ENCODE data around the gene PIGR.
"Not testable (repeated sequence)": the region's sequence is repeated elsewhere in the genome, so short reads cannot be mapped to it uniquely, and the experiment has no call there.

The PIGR gene

DNA sequence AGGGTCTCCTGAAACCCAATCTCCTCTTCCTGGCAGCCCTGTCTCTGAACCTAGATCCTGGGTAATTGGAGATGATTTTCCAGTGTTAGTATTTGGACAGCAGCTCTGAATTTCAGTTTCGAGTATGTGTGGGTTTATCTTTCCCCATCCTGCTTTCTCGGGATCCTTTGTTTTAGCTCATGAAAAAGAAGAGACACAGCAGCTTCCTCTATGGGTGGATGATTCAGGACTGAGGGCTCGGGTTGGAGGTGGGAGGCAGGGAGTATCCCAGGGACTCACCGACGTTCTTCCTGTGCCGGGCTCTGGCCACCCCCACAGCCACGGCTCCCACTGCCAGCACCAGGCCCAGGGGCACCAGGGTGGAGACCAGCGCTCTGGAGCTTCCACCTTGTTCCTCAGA lies 14.1 kb downstream of the PIGR start:
- no peak for DNase-seq (ENCODE audit: low spot score)

GRCh38 chr1:206931709-206932108 lies 14.6 kb downstream of the PIGR start:
- no peak for DNase-seq (ENCODE audit: low spot score)

GRCh38 chr1:206930210-206930798 lies 16.0 kb downstream of the PIGR start:
- DNase-seq (ENCODE audit: low spot score): no peak

DNA sequence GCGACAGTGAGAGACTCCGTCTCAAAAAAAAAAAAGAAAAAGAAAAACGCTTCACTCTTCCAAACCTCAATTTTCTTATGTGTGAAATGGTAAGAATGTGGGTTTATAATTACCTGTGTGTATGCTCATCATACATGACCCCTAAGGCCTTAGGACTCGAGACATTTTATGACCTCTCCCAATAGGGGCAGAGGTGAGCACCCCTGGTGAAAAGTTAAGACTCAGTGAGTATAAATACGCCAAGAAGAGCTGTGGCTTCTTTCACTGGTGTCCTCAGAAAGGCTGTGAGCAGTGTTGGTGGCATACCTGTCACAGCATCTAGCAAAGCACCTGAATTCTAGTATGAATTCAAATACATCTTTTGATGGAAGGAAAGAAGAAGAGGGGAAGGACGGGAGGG lies 16.7 kb downstream of the PIGR start:
- no peak for DNase-seq (ENCODE audit: low spot score)

DNA sequence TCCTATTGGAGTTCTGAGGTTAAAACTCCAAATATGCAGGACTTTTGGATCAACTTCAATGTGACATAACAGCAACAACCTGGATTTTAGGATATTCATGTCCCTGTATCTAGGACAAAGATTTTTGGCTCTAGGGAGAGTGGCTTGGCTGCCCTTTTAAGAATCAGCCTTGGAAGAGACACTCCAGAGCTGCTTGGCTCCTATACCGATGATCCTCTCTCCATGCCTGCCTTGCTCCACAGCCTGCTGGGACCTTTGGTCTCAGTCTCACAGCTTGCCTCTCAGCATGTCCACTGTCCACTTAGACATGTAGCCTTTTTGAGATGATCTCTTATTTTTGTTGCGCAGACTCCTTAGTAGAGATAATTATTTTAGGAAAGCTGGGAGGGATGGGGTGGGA lies 20.0 kb downstream of the PIGR start:
- no peak for DNase-seq (ENCODE audit: low spot score)

DNA sequence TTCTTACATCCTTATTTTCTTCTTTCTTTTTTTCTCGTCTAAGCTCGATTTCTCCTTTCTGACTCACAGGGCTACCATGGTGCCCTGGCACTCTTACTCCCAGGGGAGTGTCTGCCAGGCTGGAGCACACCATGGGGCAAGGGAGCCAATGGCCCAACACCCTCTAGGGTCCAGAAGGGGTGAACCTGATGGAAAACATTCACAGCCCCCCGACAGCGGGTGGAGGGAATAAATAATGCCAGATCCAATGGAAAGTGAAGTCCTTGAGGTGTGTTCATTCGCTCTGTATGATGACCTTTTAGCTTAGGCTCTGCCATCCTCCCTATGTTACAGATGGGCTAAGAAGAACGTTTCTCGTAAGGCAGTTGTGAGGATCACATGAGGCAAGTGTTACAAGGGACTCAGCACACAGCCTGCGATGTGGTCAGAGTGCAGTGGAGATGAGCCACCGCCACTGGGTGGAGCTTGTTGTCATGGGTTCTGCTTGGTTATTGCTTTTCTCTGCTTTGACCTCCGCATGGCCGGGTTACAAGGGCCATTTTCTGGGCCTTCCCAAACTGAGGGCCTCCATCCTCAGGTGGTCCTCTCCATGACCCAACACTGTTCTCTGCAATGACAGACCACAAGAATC lies 21.0 kb downstream of the PIGR start:
- peak; percentile 62 for DNase-seq (ENCODE audit: low spot score)

GRCh38 chr1:206924592-206925105 lies 21.6 kb downstream of the PIGR start:
- DNase-seq (ENCODE audit: low spot score): no peak

- not testable (repeated sequence) for DNase-seq (ENCODE audit: low spot score)
These were observed 22.2 kb downstream of the PIGR start for GRCh38 chr1:206923961-206924557.

- DNase-seq (ENCODE audit: low spot score): peak; percentile 87
These were observed 23.0 kb downstream of the PIGR start for GRCh38 chr1:206923009-206923960.

DNA sequence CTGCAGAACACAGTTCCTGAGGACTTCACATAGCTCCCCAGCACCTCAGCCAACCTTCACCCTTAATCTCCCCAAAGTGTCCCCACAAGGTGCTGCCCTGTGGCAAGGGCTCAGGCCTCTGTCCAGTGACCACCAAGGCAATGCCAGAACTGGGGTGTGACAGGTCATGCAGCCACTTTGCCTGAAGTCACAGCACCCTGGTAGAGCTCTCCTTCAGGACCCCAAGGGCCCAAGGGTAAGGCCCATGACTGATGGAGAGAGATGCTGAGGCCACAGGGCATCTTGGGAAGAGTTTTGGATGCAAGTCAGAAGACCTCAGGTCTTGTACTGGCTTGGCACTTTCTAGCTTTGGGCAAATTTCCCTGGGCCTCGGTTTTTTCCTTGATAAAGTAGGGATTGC lies 23.7 kb downstream of the PIGR start:
- no peak for DNase-seq (ENCODE audit: low spot score)

- peak; percentile 75 for DNase-seq (ENCODE audit: low spot score)
These were observed 24.4 kb downstream of the PIGR start, which contains the start of gene FCMR for GRCh38 chr1:206921772-206922265. FCMR (minus strand) TSS chr1:206921941; CDS start chr1:206921854, 87 bp downstream.

DNA sequence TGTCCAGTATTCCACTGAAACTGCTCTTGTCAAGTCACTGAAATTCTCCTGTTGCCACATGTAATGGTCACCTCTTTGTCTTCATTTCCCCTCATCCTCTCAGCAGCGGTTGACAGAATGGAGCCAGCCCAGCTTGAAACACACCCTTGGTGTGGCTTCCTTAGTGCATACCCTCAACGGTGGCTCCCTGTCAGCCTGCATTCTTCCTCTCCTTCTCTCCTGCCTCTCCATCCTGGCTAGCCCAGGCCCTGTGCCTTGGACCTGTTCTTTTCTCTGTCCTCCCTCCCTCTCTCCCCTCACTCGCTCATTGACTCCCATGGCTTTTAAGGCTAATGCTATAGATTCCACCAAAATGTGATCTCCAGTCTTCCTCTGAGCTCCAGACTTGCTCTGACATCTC lies 28.2 kb downstream of the PIGR start:
- DNase-seq (ENCODE audit: low spot score): no peak

DNA sequence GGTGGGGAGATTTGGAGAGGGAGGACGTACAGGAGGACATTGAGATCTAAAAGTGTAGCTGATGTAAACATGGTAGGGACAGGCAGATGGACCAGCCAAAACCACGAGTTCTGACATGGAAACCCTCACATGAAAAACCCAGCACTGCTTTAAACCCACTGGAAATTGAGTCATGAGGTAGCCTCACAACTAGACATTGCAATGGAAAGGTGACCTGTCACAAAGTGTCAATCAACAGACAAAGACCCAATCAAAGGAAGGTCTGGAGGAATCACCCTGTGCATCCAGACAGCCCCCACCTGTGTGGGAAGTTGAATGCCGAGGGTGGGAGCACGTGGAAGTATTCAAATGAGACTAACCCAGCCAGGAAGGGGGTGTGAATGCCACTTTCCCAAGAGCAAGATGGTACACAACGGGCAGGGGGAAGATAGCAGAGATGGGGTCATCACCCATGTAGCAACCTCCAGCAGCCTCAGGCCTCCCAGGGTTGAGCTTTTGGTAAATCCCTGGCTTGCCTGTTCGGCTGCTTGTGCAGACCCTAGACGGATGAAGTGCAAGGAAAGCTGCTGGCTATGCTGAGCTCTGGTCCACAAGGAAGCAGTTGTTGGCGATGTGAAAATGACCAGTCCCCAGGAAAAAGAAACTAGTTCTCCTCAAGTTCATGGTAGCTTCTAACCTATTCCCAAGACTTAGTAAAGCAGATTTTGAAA lies 30.1 kb downstream of the PIGR start:
- no peak for DNase-seq (ENCODE audit: low spot score)

DNA sequence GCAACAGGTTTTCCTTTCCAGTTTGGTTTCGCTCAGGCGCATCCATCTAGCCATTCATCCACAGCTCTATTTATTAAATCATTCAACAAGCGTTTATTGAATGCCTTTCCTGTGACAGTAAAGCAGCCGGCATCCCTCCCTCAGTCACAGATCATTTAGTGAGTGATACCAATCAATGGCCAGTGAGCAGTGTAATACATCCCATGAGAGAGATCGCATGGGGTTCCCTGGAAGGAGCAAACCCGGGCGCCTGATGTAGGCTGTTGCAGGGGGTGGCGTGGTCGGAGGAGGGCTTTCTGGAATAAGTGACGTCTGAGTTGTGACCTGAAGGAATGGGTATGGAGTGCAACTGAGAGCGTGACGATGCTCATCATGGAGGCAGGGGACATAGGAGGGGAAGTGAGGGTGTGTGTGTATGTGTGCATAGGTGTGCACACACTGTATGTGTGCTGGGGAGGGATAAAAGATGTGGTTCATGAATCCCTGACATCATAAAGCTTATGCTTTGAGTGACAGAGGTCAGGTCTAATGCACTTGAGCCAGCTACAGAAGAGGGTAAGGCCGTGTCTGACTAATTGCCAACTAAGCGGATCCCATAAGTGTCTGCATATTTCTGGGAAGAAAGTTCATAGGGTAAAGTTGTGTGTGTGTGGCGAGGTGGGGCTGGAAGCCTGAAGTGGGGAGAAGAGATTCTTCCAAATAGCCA lies 31.1 kb downstream of the PIGR start:
- DNase-seq (ENCODE audit: low spot score): no peak

DNA sequence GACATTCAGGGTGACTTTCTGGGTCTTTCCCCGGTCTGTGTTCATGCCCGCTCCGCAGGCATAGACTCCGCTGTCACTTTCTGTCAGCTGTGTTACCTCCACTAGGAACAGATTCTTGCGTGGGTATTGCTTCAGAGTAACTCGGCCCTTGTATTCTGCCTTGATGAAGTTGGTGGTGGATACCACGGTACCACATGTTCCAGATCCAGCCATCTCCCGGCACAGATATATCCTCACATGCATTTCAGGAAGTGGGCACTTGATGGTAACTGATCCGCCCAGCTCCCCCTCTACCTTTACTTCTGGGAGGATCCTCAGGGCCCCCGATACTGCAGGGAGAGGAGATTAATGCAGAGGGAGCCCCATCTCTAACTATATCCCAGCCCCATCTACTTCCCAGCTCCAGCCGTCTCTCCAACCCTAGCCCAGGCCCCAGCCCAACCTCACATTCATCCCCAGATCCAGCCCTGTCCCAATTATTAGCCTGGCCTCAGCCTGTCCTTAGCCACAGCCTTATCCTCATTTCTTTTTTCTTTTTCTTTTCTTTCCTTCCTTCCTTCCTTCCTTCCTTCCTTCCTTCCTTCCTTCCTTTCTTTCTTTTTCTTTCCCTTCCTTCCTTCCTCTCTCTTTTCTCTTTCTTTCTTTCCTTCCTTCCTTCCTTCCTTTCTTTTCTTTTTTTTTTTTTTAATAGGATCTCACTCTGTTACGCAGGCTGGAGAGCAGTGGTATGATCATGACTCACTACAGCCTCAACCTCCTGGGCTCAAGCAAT lies 32.3 kb downstream of the PIGR start:
- DNase-seq (ENCODE audit: low spot score): no peak

- peak; percentile 66 for DNase-seq (ENCODE audit: low spot score)
These were observed 33.7 kb downstream of the PIGR start for GRCh38 chr1:206912445-206913095.

DNA sequence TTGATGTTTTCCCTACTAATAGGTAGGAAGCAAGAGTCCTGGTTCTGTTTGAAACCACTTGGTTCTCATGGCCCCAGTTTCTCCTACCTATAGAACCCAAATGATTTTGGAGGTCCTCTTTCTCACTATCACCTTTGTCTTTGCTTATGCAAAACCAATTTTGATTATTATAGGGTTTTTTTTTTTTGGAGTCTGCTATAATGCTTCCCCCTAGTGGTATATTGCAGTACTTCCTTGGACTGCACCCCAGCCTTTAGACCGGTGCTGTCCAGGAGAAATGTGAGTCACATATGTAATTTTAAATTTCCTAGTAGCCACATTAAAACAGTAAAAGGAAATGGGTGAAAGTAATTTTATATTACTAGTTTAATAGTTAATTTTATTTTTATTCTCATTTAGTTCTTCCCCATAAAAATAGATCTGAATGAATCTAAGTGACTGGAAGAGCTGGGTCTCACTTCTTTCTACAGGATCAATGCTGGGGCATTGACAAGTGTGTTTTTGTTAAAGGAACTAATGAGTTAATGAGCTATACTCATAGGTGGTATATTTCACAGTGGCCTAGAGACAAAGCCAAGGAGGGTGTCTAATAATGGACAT lies 35.1 kb downstream of the PIGR start:
- DNase-seq (ENCODE audit: low spot score): peak; percentile 51

DNA sequence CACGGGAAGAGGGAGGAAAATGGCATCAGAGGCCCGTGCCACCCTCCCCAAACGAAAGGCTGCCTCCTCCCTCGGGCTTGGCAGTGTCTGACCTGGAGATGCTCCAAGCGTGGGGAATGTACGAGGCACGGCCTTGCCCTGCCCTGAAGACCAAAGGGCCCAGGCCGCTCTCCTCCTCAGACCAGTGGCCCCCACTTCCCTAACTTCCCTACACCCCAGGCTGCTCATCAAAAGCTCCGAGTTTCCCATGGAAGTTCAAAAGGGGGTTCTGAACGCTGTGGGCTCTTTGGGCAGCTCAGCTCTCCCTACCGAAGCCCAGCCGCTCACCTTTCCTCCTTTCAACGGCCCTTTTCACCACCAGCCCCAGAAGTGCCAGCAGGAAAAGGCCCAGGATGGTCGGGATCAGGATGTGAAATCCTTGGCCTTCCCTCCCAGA lies 36.4 kb downstream of the PIGR start:
- DNase-seq (ENCODE audit: low spot score): no peak

Measured in CD4-positive, alpha-beta T cell treated with Interleukin-6 at 100 ng/mL for 8 hours (primary cell).